K562 (cell line): ENCODE results near the gene CUL9. TPM values are rescaled to one million over a fixed set of nuclear protein-coding genes. Genes with fewer than 3 reads are reported as not detected.

Experiments used
- CBX2 ChIP-seq: fragments of 200-600 bp; sonication (generic); IDR thresholded peaks from one replicate; pipeline ENCODE4 v1.6.1; 2012; ENCODE audit warnings: mild to moderate bottlenecking, low read length, inconsistent platforms; ENCODE audit not compliant: insufficient read depth, poor library complexity, severe bottlenecking
- EWSR1 ChIP-seq: fragments of 450-650 bp; IDR thresholded peaks from 2 replicates; pipeline ENCODE4 v1.6.1; 2018; ENCODE audit warnings: borderline replicate concordance, mild to moderate bottlenecking, low read depth, moderate library complexity; ENCODE audit not compliant: partially characterized antibody
- KDM5B ChIP-seq: fragments of 200-600 bp; sonication (generic); IDR thresholded peaks from 2 replicates; pipeline ENCODE4 v1.6.1; 2012; ENCODE audit warnings: low read depth, mild to moderate bottlenecking, moderate library complexity, low read length, control low read depth, inconsistent platforms; ENCODE audit not compliant: insufficient replicate concordance
- NCOA2 ChIP-seq, 2 experiments: fragments of 450-650 bp; IDR thresholded peaks; 2 replicates each; pipeline ENCODE4 v1.6.1; 2018; ENCODE audit warnings: mild to moderate bottlenecking in 2 of 2, moderate library complexity in 1 of 2; ENCODE audit not compliant: partially characterized antibody in 2 of 2
- NCOR1 ChIP-seq: fragments of 450-650 bp; IDR thresholded peaks from 2 replicates; pipeline ENCODE4 v1.6.1; 2016; ENCODE audit warnings: mild to moderate bottlenecking, moderate library complexity
- NFIX ChIP-seq: fragments of 250-450 bp; sonication (Bioruptor Pico); IDR thresholded peaks from 2 replicates; pipeline ENCODE4 v1.4.0; 2020; ENCODE audit warnings: low read depth, mild to moderate bottlenecking, moderate library complexity
- NFYB ChIP-seq: IDR thresholded peaks from 2 replicates; pipeline ENCODE4 v1.6.1; 2011; ENCODE audit warnings: mild to moderate bottlenecking, moderate library complexity; ENCODE audit not compliant: insufficient read length; ENCODE audit errors: extremely low read depth
- POLR2B ChIP-seq: fragments of 450-650 bp; IDR thresholded peaks from 2 replicates; pipeline ENCODE4 v1.6.1; 2018; ENCODE audit warnings: low read depth; ENCODE audit not compliant: partially characterized antibody
- POLR3A ChIP-seq: IDR thresholded peaks from 2 replicates; pipeline ENCODE4 v1.6.1; 2011; ENCODE audit warnings: borderline replicate concordance, mild to moderate bottlenecking, moderate library complexity; ENCODE audit not compliant: insufficient read length, insufficient read depth; ENCODE audit errors: extremely low read depth
- RBM14 ChIP-seq: fragments of 200-400 bp; formaldehyde crosslinking; IDR thresholded peaks from 2 replicates; pipeline ENCODE4 v1.6.1; 2018; ENCODE audit warnings: low read depth, mild to moderate bottlenecking, low read length, moderate library complexity, borderline replicate concordance; ENCODE audit not compliant: insufficient read depth
- SLC30A9 ChIP-seq: fragments of 250-450 bp; sonication (Bioruptor Pico); IDR thresholded peaks from 2 replicates; pipeline ENCODE4 v1.8.0; 2022; ENCODE audit warnings: mild to moderate bottlenecking, moderate library complexity
- SMARCB1 ChIP-seq: IDR thresholded peaks from 2 replicates; pipeline ENCODE4 v1.6.1; 2011; ENCODE audit warnings: improper control_type of control experiment, low read depth; ENCODE audit not compliant: insufficient read length
- ZKSCAN8 ChIP-seq: fragments of 200-800 bp; sonication (Bioruptor generic); IDR thresholded peaks from 2 replicates; pipeline ENCODE4 v1.6.1; 2016; ENCODE audit warnings: missing genetic modification characterization, missing compliant biosample characterization
- polyA plus RNA-seq, 8 experiments: library from polyadenylated mRNA; depleted of rRNA in 4 of 8; stranded (reverse) in 5 of 8; unstranded in 3 of 8; fragments of >200 nt; fragmentation: Nextera tagmentation in 2 of 8; fragmentation: Illumina TruSeq in 1 of 8; extraction: Ambion mirVana in 2 of 8; extraction: Trizol in 1 of 8; gene quantifications; 2 replicates each; pipeline versions ENCODE4 v1.2.1 to v1.2.3, GENCODE V29; 2011 to 2014; ENCODE audit warnings: inconsistent platforms in 1 of 8, missing spikeins in 1 of 8
- total RNA-seq, 7 experiments: library from RNA; depleted of rRNA in 6 of 7; stranded (reverse); fragments of >200 nt in 6 of 7; fragmentation: Illumina TruSeq in 2 of 7; extraction: Trizol in 2 of 7; gene quantifications; 2 replicates each; pipeline versions ENCODE4 v1.2.1 to v1.2.3, GENCODE V29; 2011 to 2021; ENCODE audit warnings: low replicate concordance in 1 of 7
- TF ChIP-seq, protein P1 (sequence below): fragments of 450-650 bp; IDR thresholded peaks from 2 replicates; pipeline ENCODE4 v1.6.1; 2018; ENCODE audit warnings: mild to moderate bottlenecking, low read depth; ENCODE audit not compliant: partially characterized antibody
- TF ChIP-seq, protein P2 (sequence below): fragments of 450-650 bp; formaldehyde crosslinking; IDR thresholded peaks from 2 replicates; pipeline ENCODE4 v1.4.0; 2020; ENCODE audit warnings: mild to moderate bottlenecking, moderate library complexity
- TF ChIP-seq, protein P3 (sequence below): fragments of 250-450 bp; sonication (Bioruptor Pico); IDR thresholded peaks from 2 replicates; pipeline ENCODE4 v1.4.0; 2020

The CUL9 gene
- total and polyA plus RNA-seq, 9 of the 15 experiments (the other 6 are each of a cell fraction or from before 2014, with no cell fraction given) = 0.50 to 20.7 (median 6.6) TPM

DNA sequence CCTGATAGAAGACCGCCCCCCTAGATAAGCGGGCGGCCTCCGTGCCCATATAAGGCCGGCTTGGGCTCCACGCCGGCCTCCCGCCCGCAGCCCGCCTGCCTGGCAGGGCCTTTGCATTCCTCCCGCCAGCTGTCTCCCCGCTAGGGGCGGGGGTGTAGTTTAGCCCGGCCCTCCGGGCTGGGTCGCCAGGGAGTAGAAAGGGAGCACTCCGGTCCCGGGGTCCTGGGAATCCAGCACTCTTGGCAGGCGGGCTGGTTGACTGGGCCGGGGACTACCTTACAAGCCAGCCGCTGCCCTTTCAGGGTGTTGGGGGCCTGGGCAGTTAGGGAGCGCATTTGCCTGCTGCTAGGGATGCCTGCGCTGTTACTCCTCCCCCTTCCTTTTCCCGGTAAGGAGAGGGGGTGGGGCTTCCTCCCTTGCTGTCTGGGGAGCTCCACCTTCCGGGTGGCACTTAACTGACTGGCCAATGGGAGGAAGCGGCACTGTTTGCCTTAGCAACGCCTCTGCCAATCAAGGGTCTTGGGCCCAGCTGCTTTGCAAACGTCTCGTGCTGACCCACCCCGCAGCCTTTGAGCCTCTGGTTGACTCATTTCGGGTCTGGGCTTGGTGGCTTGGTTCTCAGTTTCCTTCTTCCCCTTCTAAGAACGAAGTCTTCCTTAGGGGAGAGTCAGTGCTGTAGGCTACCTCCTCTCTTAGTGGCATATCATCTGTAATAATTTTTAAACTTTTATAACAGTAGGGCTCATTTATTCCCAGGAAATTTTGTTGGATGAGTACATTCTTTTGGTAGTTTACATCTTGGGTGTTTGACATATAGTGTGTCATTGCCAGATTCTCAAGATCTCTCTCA, 7.5 kb upstream of the CUL9 start (continued):
- no peak for TF ChIP-seq CBX2
- TF ChIP-seq SMARCB1 = no peak
- TF ChIP-seq POLR3A = no peak
- no peak for TF ChIP-seq RBM14
- TF ChIP-seq, protein P1, sequence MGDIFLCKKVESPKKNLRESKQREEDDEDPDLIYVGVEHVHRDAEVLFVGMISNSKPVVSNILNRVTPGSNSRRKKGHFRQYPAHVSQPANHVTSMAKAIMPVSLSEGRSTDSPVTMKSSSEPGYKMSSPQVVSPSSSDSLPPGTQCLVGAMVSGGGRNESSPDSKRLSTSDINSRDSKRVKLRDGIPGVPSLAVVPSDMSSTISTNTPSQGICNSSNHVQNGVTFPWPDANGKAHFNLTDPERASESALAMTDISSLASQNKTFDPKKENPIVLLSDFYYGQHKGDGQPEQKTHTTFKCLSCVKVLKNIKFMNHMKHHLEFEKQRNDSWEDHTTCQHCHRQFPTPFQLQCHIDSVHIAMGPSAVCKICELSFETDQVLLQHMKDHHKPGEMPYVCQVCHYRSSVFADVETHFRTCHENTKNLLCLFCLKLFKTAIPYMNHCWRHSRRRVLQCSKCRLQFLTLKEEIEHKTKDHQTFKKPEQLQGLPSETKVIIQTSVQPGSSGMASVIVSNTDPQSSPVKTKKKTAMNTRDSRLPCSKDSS = no peak
- TF ChIP-seq EWSR1 = no peak
- TF ChIP-seq NFIX (CRISPR knock-in tag) = no peak
- no peak for TF ChIP-seq NCOR1
- no peak for TF ChIP-seq NCOA2 (IDR thresholded peaks at IDR 0.05; ENCODE audit: partially characterized antibody in 2 of 2)
- TF ChIP-seq, protein P2, sequence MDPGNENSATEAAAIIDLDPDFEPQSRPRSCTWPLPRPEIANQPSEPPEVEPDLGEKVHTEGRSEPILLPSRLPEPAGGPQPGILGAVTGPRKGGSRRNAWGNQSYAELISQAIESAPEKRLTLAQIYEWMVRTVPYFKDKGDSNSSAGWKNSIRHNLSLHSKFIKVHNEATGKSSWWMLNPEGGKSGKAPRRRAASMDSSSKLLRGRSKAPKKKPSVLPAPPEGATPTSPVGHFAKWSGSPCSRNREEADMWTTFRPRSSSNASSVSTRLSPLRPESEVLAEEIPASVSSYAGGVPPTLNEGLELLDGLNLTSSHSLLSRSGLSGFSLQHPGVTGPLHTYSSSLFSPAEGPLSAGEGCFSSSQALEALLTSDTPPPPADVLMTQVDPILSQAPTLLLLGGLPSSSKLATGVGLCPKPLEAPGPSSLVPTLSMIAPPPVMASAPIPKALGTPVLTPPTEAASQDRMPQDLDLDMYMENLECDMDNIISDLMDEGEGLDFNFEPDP (CRISPR knock-in tag) = no peak; the same call in 1 of the 2 replicates
- TF ChIP-seq, protein P3, sequence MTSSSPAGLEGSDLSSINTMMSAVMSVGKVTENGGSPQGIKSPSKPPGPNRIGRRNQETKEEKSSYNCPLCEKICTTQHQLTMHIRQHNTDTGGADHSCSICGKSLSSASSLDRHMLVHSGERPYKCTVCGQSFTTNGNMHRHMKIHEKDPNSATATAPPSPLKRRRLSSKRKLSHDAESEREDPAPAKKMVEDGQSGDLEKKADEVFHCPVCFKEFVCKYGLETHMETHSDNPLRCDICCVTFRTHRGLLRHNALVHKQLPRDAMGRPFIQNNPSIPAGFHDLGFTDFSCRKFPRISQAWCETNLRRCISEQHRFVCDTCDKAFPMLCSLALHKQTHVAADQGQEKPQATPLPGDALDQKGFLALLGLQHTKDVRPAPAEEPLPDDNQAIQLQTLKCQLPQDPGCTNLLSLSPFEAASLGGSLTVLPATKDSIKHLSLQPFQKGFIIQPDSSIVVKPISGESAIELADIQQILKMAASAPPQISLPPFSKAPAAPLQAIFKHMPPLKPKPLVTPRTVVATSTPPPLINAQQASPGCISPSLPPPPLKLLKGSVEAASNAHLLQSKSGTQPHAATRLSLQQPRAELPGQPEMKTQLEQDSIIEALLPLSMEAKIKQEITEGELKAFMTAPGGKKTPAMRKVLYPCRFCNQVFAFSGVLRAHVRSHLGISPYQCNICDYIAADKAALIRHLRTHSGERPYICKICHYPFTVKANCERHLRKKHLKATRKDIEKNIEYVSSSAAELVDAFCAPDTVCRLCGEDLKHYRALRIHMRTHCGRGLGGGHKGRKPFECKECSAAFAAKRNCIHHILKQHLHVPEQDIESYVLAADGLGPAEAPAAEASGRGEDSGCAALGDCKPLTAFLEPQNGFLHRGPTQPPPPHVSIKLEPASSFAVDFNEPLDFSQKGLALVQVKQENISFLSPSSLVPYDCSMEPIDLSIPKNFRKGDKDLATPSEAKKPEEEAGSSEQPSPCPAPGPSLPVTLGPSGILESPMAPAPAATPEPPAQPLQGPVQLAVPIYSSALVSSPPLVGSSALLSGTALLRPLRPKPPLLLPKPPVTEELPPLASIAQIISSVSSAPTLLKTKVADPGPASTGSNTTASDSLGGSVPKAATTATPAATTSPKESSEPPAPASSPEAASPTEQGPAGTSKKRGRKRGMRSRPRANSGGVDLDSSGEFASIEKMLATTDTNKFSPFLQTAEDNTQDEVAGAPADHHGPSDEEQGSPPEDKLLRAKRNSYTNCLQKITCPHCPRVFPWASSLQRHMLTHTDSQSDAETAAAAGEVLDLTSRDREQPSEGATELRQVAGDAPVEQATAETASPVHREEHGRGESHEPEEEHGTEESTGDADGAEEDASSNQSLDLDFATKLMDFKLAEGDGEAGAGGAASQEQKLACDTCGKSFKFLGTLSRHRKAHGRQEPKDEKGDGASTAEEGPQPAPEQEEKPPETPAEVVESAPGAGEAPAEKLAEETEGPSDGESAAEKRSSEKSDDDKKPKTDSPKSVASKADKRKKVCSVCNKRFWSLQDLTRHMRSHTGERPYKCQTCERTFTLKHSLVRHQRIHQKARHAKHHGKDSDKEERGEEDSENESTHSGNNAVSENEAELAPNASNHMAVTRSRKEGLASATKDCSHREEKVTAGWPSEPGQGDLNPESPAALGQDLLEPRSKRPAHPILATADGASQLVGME (CRISPR knock-in tag) = peak; percentile 75; the same call in 1 of the 2 replicates
- peak; percentile 100 for TF ChIP-seq NFYB
- TF ChIP-seq POLR2B = no peak
- no peak for TF ChIP-seq SLC30A9
- TF ChIP-seq KDM5B = no peak
- TF ChIP-seq ZKSCAN8 (CRISPR knock-in tag) = no peak
